GM21423 (cell line): ENCODE measurements around the gene PLPPR3.
"Not testable (repeated sequence)": the region's sequence is repeated elsewhere in the genome, so short reads cannot be mapped to it uniquely, and the experiment has no call there.

Source experiments
- ATAC-seq: cut with Tn5 transposase; IDR thresholded peaks from one replicate; pipeline ENCODE4 v1.9.1; 2021; ENCODE audit warnings: mild to moderate bottlenecking, moderate library complexity; ENCODE audit not compliant: unreplicated experiment

PLPPR3 gene

GRCh38 chr19:829129-829758 lies 7.5 kb upstream of the PLPPR3 start:
- ATAC-seq, result no peak

DNA sequence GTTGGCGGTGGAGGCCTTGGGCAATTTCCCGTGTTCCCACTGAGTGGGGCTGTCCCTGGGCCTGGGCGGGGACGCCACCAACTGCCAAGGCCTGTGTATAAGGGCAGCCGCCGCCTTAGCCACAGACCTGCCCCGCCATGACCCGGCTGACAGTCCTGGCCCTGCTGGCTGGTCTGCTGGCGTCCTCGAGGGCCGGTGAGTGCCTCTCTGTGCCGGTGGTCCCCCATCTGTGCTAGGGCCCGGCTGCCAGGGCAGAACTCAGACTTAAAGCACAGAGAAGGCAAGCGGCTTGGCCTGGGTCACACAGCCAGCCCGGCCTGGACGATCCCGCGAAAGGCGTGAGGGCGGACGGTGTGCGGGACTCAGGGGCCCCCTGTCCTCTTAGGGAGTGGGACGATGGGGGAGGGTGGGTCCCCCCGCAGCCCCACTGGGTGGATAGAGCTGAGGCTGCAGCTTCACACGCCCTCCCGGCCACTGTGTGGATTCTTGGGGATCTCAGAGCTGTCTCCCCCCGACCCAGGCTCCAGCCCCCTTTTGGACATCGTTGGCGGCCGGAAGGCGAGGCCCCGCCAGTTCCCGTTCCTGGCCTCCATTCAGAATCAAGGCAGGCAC lies 6.1 kb upstream of the PLPPR3 start, which contains the start of gene AZU1:
TSS of gene AZU1 (plus strand) at position 128 of the 612 bp plus-strand sequence. CDS start at position 138, 10 bp downstream.
- ATAC-seq, result no peak

- no peak for ATAC-seq
Measured at GRCh38 chr19:827314-827709, 5.6 kb upstream of the PLPPR3 start.

- no peak for ATAC-seq
Measured at GRCh38 chr19:825897-826644, 4.3 kb upstream of the PLPPR3 start.

- no peak for ATAC-seq
Measured at GRCh38 chr19:824885-825284, 3.1 kb upstream of the PLPPR3 start.

- no peak for ATAC-seq
Measured at GRCh38 chr19:823565-824121, 1.9 kb upstream of the PLPPR3 start.

DNA sequence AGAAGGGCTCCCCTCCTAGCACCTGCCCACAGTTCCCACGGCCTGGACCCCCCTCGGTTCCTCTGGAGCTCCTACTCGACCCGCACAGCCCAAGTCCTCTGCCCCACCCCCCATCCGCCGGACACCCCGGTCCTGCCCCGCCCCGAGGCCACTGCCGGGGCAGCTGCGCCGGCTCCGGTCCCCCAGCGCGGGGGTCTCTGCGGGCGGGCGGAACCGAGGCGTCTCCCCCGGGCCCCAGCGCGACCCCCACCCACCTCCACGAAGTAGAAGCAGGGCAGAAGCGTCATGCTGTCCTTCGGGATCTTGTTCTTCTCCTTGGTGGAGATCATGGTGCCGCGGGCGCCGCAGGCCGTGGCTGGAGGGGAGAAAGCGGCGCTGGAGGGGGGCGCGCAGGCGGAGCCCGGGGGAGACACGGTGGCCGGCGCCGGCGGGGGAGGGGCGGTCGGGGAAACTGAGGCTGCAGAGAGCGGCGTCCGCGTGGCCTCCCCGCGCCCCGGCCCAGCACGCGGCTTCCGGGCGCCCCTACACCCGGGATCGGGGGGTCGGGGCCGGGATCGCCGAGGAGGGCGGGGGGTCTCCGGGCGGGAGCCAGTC lies 427 bp downstream of the PLPPR3 start:
- no peak for ATAC-seq

- not testable (repeated sequence) for ATAC-seq
Measured at GRCh38 chr19:820212-820611, 1.5 kb downstream of the PLPPR3 start.

GRCh38 chr19:816500-816857 lies 5.3 kb downstream of the PLPPR3 start:
- ATAC-seq, result no peak

DNA sequence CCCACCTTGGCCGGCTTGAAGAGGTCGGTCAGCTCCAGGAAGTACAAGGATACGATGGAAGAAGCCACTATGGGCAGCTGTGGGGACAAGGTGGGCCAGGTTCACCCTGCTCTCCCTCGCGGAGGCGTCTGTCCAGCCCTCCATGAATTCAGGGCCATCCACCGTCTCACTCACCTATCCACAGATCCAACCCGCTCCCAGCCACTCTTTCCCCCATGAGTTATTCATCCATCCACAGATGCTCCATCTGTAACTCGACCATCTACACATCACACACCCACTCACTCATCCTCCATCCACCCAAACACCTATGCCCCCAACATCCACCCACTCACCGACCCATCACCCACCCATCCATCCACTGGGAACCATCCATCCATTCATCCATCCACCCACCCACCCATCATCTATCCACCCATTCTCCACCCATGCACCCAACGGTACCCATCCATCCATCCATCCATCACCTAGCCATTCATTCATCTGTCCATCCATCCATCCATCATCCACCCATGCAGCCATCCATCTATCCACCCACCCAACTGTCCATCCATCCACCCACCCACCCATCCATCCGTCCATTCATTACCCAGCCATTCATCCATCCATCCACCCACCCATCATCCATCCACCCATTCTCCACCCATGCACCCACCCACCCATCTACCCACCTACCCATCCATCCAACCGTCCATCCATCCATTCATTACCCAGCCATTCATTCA lies 5.8 kb downstream of the PLPPR3 start:
- no peak for ATAC-seq

DNA sequence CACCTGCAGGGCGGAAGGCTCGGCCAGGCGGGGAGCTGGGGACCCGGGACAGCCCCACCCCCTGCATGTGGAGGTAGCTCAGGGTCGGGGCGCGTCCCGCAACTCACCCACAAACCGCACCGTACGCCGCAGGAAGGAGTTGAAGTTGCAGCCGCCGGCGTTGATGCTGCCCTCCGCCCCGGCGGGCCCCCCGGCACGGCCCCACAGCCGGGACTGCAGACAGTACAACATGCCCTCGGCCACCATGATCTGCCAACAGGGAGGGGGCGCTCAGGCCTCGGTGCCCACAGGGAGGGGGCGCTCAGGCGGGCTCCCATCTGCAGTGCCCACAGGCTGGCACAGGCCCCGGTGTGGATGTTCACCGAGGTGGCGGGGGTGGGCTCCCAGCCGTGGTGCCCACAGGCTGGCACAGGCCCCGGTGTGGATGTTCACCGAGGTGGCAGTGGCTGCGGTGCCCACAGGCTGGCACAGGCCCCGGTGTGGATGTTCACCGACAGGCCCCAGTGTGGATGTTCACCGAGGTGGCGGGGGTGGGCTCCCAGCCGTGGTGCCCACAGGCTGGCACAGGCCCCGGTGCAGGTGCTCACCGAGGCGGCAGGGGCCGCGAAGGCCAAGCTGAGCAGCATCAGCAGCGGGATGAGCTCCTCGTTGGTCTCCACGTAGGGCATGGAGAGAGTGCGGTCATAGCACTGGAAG lies 6.5 kb downstream of the PLPPR3 start:
- no peak for ATAC-seq

DNA sequence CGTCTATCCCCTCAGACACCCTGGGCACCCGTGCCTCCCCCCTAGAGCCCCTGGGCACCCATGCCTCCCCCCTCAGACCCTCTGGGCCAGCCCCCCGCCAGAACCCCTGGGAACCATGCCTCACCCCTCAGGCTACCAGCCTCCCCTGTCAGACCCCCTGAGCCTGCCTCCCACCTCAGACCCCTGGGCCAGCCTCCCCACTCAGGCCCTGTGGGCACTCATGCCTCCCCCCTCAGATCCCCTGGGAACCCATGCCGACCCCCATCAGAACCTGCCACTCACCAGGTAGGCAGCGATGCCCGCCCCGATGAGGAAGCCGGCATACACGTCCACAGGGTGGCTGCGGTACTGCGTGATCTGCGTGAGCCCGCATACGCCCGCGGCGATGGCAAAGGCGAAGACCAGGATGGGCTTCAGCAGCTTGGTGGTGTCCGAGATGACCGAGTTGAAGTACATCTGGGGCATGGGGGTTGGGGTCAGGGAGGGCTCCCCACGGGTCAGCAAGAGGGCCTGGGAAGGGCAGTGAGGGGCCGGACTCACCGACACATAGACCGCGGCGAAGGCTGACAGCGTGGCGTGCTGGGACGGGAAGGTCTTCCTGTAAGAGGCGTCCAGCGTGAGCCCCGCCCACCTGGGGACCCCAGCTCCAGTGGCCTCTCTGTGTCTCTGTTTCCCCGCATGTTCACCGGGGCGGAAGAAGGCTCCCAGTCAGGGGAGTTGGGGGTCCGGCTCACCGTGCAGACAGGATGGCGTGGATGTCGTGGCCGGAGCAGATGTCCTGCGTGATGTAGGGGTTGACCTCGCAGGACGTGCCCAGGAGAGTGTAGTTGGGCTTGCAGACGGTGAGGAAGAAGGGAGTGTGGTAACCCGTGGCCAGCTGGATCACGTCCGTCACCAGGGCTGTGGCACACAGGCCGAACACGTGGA lies 7.3 kb downstream of the PLPPR3 start:
- ATAC-seq, result no peak

GRCh38 chr19:813219-814151 lies 8.3 kb downstream of the PLPPR3 start:
- no peak for ATAC-seq

GRCh38 chr19:812747-813218 lies 9.0 kb downstream of the PLPPR3 start:
- no peak for ATAC-seq

- ATAC-seq, result no peak
Measured at GRCh38 chr19:812049-812746, 9.6 kb downstream of the PLPPR3 start.

DNA sequence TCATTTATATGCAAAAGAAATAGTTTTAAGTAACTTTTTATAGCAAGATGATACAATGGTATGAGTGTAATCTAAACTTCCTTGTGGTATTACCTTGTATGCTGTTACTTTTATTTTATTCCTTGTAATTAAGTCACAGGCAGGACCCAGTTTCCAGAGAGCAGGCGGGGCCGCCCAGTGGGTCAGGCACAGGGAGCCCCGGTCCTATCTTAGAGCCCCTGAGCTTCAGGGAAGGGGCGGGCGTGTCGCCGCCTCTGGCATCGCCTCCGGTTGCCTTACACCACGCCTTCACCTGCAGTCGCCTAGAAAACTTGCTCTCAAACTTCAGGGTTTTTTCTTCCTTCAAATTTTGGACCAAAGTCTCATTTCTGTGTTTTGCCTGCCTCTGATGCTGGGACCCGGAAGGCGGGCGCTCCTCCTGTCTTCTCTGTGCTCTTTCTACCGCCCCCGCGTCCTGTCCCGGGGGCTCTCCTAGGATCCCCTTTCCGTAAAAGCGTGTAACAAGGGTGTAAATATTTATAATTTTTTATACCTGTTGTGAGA lies 10.2 kb downstream of the PLPPR3 start:
- no peak for ATAC-seq

- ATAC-seq, result no peak
Measured at GRCh38 chr19:810883-811489, 10.8 kb downstream of the PLPPR3 start.
